Endothelial cell of umbilical vein (primary cell): ENCODE data around the gene TF. TPM values are rescaled to one million over a fixed set of nuclear protein-coding genes. Genes with fewer than 3 reads are reported as not detected.

Source experiments
- BruUV-seq: library from RNA; stranded (reverse); fragments of 400-500 nt; replicated peaks from 2 replicates; lab custom pipeline; 2021; lab: Mats Ljungman, UMichigan
- CTCF ChIA-PET: fragments of 300-600, 350-600 bp; sonication (Branson Sonifier 250); formaldehyde crosslinking; loops from one replicate; lab custom pipeline; 2021; ENCODE audit warnings: antibody characterized with exemption, inconsistent platforms; lab: Charles Lee
- POLR2A ChIA-PET: fragments of 300-600, 350-600 bp; sonication (Branson Sonifier 250); formaldehyde crosslinking; loops from one replicate; lab custom pipeline; 2021; ENCODE audit warnings: antibody characterized with exemption, inconsistent platforms; lab: Charles Lee
- DNase-seq: peaks from one replicate; pipeline ENCODE4 v3.0.0-alpha.2; 2011; ENCODE audit warnings: low read depth, low spot score
- FAIRE-seq: peaks from 2 replicates; lab custom pipeline; 2011; peaks lifted over from hg19 to GRCh38; lab: Jason Lieb, UNC
- H2AFZ ChIP-seq: 2 replicates; pipeline ENCODE4 v1.6.0; 2012; ENCODE audit warnings: low read depth, low read length, control low read depth, inconsistent platforms
- H3K27ac ChIP-seq: 2 replicates; pipeline ENCODE4 v1.5.1; 2011; ENCODE audit warnings: low read depth, mild to moderate bottlenecking, control low read depth, low read length, moderate library complexity; ENCODE audit not compliant: insufficient read depth
- H3K27me3 ChIP-seq, 2 experiments: 2 replicates each; pipeline versions ENCODE4 v1.6.0 to v1.6.1; 2011; ENCODE audit warnings: low read length in 2 of 2, mixed read lengths in 1 of 2; ENCODE audit not compliant: control insufficient read depth in 2 of 2, insufficient read depth in 2 of 2
- H3K36me3 ChIP-seq, 2 experiments: 2 replicates in 1 of 2; 3 replicates in 1 of 2; pipeline ENCODE4 v1.5.1; 2011; ENCODE audit warnings: low read length in 2 of 2, mild to moderate bottlenecking in 1 of 2, moderate library complexity in 1 of 2; ENCODE audit not compliant: control insufficient read depth in 2 of 2, insufficient read depth in 2 of 2; ENCODE audit errors: extremely low read depth in 1 of 2
- H3K4me1 ChIP-seq: 3 replicates; pipeline ENCODE4 v1.5.1; 2011; ENCODE audit warnings: mild to moderate bottlenecking, low read length; ENCODE audit not compliant: control insufficient read depth, insufficient read depth; ENCODE audit errors: extremely low read depth
- H3K4me2 ChIP-seq: 2 replicates; pipeline ENCODE4 v1.6.1; 2011; ENCODE audit warnings: low read length, control low read depth, mixed read lengths; ENCODE audit not compliant: insufficient read depth
- H3K4me3 ChIP-seq, 3 experiments: fragments of 200-600 bp in 1 of 3; sonication (generic), shearing (Covaris generic) in 1 of 3; replicated peaks in 1 of 3; 2 replicates each; pipeline ENCODE4 v1.5.1; 2011 to 2016; ENCODE audit warnings: control low read depth in 3 of 3, low read length in 3 of 3, mild to moderate bottlenecking in 2 of 3, inconsistent platforms in 1 of 3, low read depth in 1 of 3, moderate library complexity in 1 of 3; ENCODE audit not compliant: insufficient read depth in 1 of 3
- H3K79me2 ChIP-seq: 2 replicates; pipeline ENCODE4 v1.6.0; 2012; ENCODE audit warnings: low read length, inconsistent platforms; ENCODE audit not compliant: control insufficient read depth, insufficient read depth
- H3K9ac ChIP-seq: replicated peaks from 2 replicates; pipeline ENCODE3; 2011; ENCODE audit warnings: low read length, control low read depth; ENCODE audit not compliant: insufficient read depth; ENCODE audit errors: extremely low read depth
- H3K9me1 ChIP-seq: replicated peaks from 3 replicates; pipeline ENCODE4 v1.6.0; 2011; ENCODE audit warnings: mild to moderate bottlenecking, low read length; ENCODE audit not compliant: control insufficient read depth, insufficient read depth; ENCODE audit errors: extremely low read depth
- H3K9me3 ChIP-seq: replicated peaks from 2 replicates; pipeline ENCODE4 v1.5.1; 2012; ENCODE audit warnings: low read length, inconsistent platforms; ENCODE audit not compliant: control insufficient read depth, insufficient read depth
- H4K20me1 ChIP-seq: replicated peaks from 2 replicates; pipeline ENCODE3; 2011; ENCODE audit warnings: mild to moderate bottlenecking, low read length; ENCODE audit not compliant: control insufficient read depth, insufficient read depth; ENCODE audit errors: extremely low read depth
- CTCF ChIP-seq, 2 donors: IDR thresholded peaks; 1 replicate in 1 of 2; 2 replicates in 1 of 2; pipeline ENCODE4 v1.5.1; 2011; ENCODE audit warnings: low read length in 2 of 2, mild to moderate bottlenecking in 2 of 2, moderate library complexity in 2 of 2, control low read depth in 1 of 2, inconsistent platforms in 1 of 2, low read depth in 1 of 2; ENCODE audit not compliant: insufficient read depth in 1 of 2; ENCODE audit errors: extremely low read depth in 1 of 2
- EZH2 ChIP-seq: IDR thresholded peaks from 2 replicates; pipeline ENCODE4 v1.6.1; 2012; ENCODE audit warnings: borderline replicate concordance, low read depth, mild to moderate bottlenecking, moderate library complexity, low read length, inconsistent platforms; ENCODE audit not compliant: severe bottlenecking
- FOS ChIP-seq: IDR thresholded peaks from 2 replicates; pipeline ENCODE4 v1.6.1; 2011; ENCODE audit warnings: mild to moderate bottlenecking, low read length, moderate library complexity, borderline replicate concordance; ENCODE audit not compliant: insufficient read depth
- GATA2 ChIP-seq: IDR thresholded peaks from 2 replicates; pipeline ENCODE4 v1.7.0; 2011; ENCODE audit warnings: low read depth, mild to moderate bottlenecking, moderate library complexity, mixed read lengths, low read length; ENCODE audit not compliant: insufficient read length, insufficient read depth
- JUN ChIP-seq: IDR thresholded peaks from 2 replicates; pipeline ENCODE4 v1.6.1; 2011; ENCODE audit warnings: borderline replicate concordance, low read depth; ENCODE audit not compliant: insufficient read length, insufficient read depth
- MAX ChIP-seq: IDR thresholded peaks from 2 replicates; pipeline ENCODE4 v1.6.1; 2011; ENCODE audit not compliant: insufficient read depth, insufficient read length
- MYC ChIP-seq: IDR thresholded peaks from one replicate; pipeline ENCODE4 v1.6.1; 2011; ENCODE audit warnings: mild to moderate bottlenecking, low read depth, low read length
- POLR2A ChIP-seq: IDR thresholded peaks from 2 replicates; pipeline ENCODE4 v1.6.1; 2012; ENCODE audit warnings: low read depth, mild to moderate bottlenecking, control low read depth, low read length
- POLR2AphosphoS5 ChIP-seq: IDR thresholded peaks from 2 replicates; pipeline ENCODE4 v1.6.1; 2012; ENCODE audit warnings: low read depth, mild to moderate bottlenecking, control low read depth, low read length, moderate library complexity; ENCODE audit not compliant: insufficient read depth
- dilution Hi-C: fragments of 300-500 bp; cut with MboI; formaldehyde crosslinking; loops from one replicate; pipeline ENCODE4 v1.15.0; 2019; ENCODE audit warnings: low sequenced_read_pairs; ENCODE audit not compliant: extremely low pct_ligation_motif_present
- intact Hi-C: fragments of 100-400 bp; cut with micrococcal nuclease; formaldehyde crosslinking; loops from one replicate; pipeline ENCODE4 v1.10.0; 2022
- polyA plus RNA-seq, 4 experiments: library from polyadenylated mRNA; depleted of rRNA in 3 of 4; stranded (reverse) in 3 of 4; unstranded in 1 of 4; fragments of >200 nt; gene quantifications; 2 replicates each; pipeline versions ENCODE4 v1.2.1 to v1.2.3, GENCODE V29; 2011 to 2012; ENCODE audit warnings: missing spikeins in 1 of 4
- total RNA-seq: library from RNA; stranded (reverse); gene quantifications from 2 replicates; pipeline ENCODE4 v1.2.3, GENCODE V29; 2021

Gene TF
- total and polyA plus RNA-seq, 2 donors (not counting 3 experiments of a cell fraction or from before 2014, with no cell fraction given), result 0.32 to 0.69 TPM

GRCh38 chr3:133838296-133838789 lies 92.2 kb downstream of the TF start:
- Histone ChIP-seq H3K4me3 (no peak overlapping the region), H3K9me3 (no peaks in the 10 kb centered on the region), H3K4me2 (no peak overlapping the region), H3K27ac (no peak overlapping the region), H2AFZ (no peak overlapping the region), H3K9me1 (no peaks in the 10 kb centered on the region), H3K9ac (no peak overlapping the region), H3K36me3 (no peaks in the 10 kb centered on the region), H3K79me2 (no peaks in the 10 kb centered on the region), H4K20me1 (no peaks in the 10 kb centered on the region), H3K27me3 (no peaks in the 10 kb centered on the region), H3K4me1 (no peaks in the 10 kb centered on the region)
- intact Hi-C loops (no loop called here), dilution Hi-C loops (no loop called here)
- BruUV-seq, result no TSS peak
- POLR2A ChIA-PET, result no interaction called here
- CTCF ChIA-PET, result interaction anchor here (0.7 kb wide), 1 partner anchor 88 kb away, joined by 3 read pairs; no protein-coding TSS in a partner anchor
- FAIRE-seq (no peak), DNase-seq (no peak)
- TF ChIP-seq POLR2AphosphoS5, result no peak
- TF ChIP-seq CTCF (IDR thresholded peaks at IDR 0.05; ENCODE audit: extremely low read depth in 1 of 2, insufficient read depth in 1 of 2, low read depth in 1 of 2, low read length in 2 of 2), result no peak

- FAIRE-seq (no peak), DNase-seq (no peak)
- BruUV-seq, result no TSS peak
- intact Hi-C loops (no loop called here), dilution Hi-C loops (no loop called here)
- CTCF ChIA-PET, result no interaction called here
- Histone ChIP-seq H3K27ac (no peak overlapping the region), H3K9me1 (no peaks in the 10 kb centered on the region), H4K20me1 (no peaks in the 10 kb centered on the region), H3K9ac (no peak overlapping the region), H3K79me2 (no peaks in the 10 kb centered on the region), H3K27me3 (peaks cover 0 to 2% of the 10 kb centered on the region in 2 experiments), H3K4me2 (no peak overlapping the region), H3K36me3 (no peaks in the 10 kb centered on the region), H3K9me3 (no peaks in the 10 kb centered on the region), H2AFZ (no peak overlapping the region), H3K4me3 (no peak overlapping the region), H3K4me1 (no peaks in the 10 kb centered on the region)
- POLR2A ChIA-PET, result no interaction called here
- TF ChIP-seq MYC (no peak), JUN (no peak), CTCF (IDR thresholded peaks at IDR 0.05; ENCODE audit: extremely low read depth in 1 of 2, insufficient read depth in 1 of 2, low read depth in 1 of 2, low read length in 2 of 2) (no peak), GATA2 (no peak), MAX (no peak), FOS (no peak), POLR2AphosphoS5 (no peak), EZH2 (no peak), POLR2A (no peak)
These were observed 93.0 kb downstream of the TF start for GRCh38 chr3:133838916-133839800.
